ENCODE measurements around the gene NFATC2IP. TPM values are rescaled to one million over a fixed set of nuclear protein-coding genes. Genes with fewer than 3 reads are reported as not detected.
A peak's percentile ranks its signal among the peaks of the same experiment; 100 is the strongest.

NFATC2IP gene
- total and polyA plus RNA-seq, 2 donors = 20.6 to 49.1 TPM

DNA sequence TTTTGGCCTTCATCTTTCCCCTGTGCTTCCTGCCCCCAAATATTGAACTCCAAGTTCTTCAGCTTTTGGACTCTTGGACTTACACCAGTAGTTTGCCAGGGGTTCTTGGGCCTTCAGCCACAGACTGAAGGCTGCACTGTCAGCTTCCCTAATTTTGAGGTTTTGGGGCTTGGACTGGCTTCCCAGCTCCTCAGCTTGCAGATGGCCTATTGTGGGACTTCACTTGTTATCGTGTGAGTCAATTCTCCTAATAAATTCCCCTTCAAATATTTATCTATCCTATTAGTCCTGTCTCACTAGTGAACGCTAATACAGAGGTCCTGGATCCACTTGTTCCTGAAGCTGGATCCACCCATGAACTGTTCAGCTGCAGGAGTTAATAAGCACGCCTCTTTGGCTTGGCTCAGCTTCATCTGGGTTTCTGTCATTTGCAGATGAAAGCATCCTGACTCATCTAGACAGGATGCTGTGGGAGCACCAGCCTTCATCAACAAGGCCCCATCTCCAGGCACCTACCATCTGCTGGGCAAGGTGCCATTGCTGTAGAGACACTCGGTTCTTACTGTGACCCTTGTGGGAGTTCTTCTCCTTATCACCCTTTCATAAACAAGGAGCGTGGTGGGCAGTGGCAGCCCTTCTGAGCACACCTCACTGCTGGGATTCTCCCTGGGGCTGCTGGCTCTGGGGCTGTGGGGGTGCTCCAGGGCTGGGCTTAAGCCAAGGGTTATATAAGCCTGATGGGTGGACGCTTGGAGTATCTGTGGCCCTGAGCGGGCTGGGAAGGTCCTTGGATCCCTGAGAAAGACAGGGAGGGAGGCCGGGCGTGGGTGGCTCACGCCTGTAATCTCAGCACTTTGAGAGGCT lies 57.2 kb downstream of the NFATC2IP start:
- H3K36me3 ChIP-seq (ENCODE audit: control insufficient read depth in 2 of 2, insufficient read depth in 2 of 2, low read length in 1 of 2) = no peaks in the 10 kb centered on the region
- no peaks in the 10 kb centered on the region for H3K27me3 ChIP-seq (ENCODE audit: control insufficient read depth in 2 of 2, insufficient read depth in 1 of 2, low read length in 1 of 2)
- peak overlapping the region; percentile 85 to 93 for H3K27ac ChIP-seq (ENCODE audit: low read depth in 1 of 2, low read length in 1 of 2)
- WGBS = 61% methylated on average over 10 of the region's 10 CpGs
- no peak overlapping the region for H3K4me3 ChIP-seq (ENCODE audit: low read length in 2 of 2)
- peaks cover 0 to 8% of the 10 kb centered on the region in 2 donors for H3K9me3 ChIP-seq (ENCODE audit: control insufficient read depth in 2 of 2, insufficient read depth in 1 of 2, low read length in 1 of 2)
- peaks cover 37 to 57% of the 10 kb centered on the region in 2 donors for H3K4me1 ChIP-seq (ENCODE audit: control insufficient read depth in 2 of 2, insufficient read depth in 2 of 2, low read length in 2 of 2)
- DNase-seq (ENCODE audit: low read depth in 6 of 9, low spot score in 9 of 9) = peak in 2 of 9 donors; percentile 34 to 82

DNA sequence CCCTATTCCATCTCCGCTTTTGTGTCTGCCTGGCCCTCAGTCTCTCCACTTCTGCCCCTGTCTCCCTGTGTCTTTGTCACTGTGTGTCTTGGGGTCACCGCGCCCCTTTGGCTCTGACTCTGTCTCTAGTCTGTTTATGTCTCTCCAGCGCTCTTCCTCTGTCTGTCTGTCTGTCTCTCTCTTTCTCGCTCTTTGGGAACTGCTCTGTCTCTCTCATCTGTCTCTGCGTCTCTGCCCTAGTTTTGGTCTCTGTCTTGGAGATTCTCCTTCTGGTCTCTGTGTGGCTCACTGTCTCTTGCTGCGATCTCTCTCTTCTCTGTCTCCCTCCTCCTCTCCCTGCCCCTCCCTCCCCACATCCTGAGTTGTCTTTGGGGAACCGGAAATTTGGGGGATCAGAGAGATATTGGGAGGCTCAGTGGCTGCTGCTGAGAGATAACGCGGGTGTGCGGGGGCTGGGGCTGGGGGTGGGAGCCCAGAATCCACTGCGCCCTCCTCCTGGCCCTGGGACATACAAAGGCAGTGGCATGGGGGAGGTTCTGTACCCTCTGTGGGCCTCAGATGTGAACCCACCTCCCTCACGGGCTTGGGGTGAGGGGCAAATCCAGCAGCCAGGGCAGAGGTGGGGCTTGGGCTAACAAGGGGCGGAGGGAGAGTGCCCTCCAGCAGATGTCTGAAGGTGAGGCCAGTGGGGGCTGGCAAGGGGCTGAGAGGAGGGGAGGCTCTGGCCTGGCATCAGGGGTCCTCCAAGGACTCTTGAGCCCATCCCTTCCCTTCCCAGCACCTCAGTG lies 58.5 kb downstream of the NFATC2IP start:
- peak overlapping the region in 1 of 2 donors; percentile 9 for H3K4me3 ChIP-seq (ENCODE audit: low read length in 2 of 2)
- peak overlapping the region; percentile 93 for H3K27ac ChIP-seq (ENCODE audit: low read depth in 1 of 2, low read length in 1 of 2)
- 35% methylated on average over 14 of the region's 14 CpGs for WGBS
- H3K4me1 ChIP-seq (ENCODE audit: control insufficient read depth in 2 of 2, insufficient read depth in 2 of 2, low read length in 2 of 2) = peaks cover 42 to 68% of the 10 kb centered on the region in 2 donors
- no peaks in the 10 kb centered on the region for H3K27me3 ChIP-seq (ENCODE audit: control insufficient read depth in 2 of 2, insufficient read depth in 1 of 2, low read length in 1 of 2)
- peak in 4 of 9 donors; percentile 67 to 86 (median 72) for DNase-seq (ENCODE audit: low read depth in 6 of 9, low spot score in 9 of 9)
- H3K9me3 ChIP-seq (ENCODE audit: control insufficient read depth in 2 of 2, insufficient read depth in 1 of 2, low read length in 1 of 2) = peaks cover 0 to 10% of the 10 kb centered on the region in 2 donors
- no peaks in the 10 kb centered on the region for H3K36me3 ChIP-seq (ENCODE audit: control insufficient read depth in 2 of 2, insufficient read depth in 2 of 2, low read length in 1 of 2)

DNA sequence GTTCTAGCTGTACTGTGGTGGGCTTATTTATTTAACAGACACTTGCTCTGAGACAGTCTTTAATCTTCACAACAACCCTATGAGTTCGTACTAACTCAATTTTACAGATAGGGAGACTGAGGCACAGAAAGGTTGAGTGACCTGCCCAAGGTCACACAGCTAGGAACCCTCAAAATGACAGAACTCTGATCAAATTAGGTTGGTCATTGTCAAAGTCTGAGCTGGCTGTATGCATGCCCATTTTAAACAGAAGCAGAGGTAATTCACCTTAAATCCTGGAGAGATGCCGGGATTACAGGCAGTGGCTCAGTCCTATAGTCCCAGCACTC lies 59.1 kb downstream of the NFATC2IP start:
- Histone ChIP-seq H3K9me3 (ENCODE audit: control insufficient read depth in 2 of 2, insufficient read depth in 1 of 2, low read length in 1 of 2) (peaks cover 0 to 14% of the 10 kb centered on the region in 2 donors), H3K27ac (ENCODE audit: low read depth in 1 of 2, low read length in 1 of 2) (peak overlapping the region; percentile 93), H3K27me3 (ENCODE audit: control insufficient read depth in 2 of 2, insufficient read depth in 1 of 2, low read length in 1 of 2) (no peaks in the 10 kb centered on the region), H3K4me1 (ENCODE audit: control insufficient read depth in 2 of 2, insufficient read depth in 2 of 2, low read length in 2 of 2) (peaks cover 45 to 74% of the 10 kb centered on the region in 2 donors), H3K4me3 (ENCODE audit: low read length in 2 of 2) (no peak overlapping the region), H3K36me3 (ENCODE audit: control insufficient read depth in 2 of 2, insufficient read depth in 2 of 2, low read length in 1 of 2) (no peaks in the 10 kb centered on the region)
- WGBS = 86% methylated on average over 2 of the region's 2 CpGs
- no peak for DNase-seq (ENCODE audit: low read depth in 6 of 9, low spot score in 9 of 9)

DNA sequence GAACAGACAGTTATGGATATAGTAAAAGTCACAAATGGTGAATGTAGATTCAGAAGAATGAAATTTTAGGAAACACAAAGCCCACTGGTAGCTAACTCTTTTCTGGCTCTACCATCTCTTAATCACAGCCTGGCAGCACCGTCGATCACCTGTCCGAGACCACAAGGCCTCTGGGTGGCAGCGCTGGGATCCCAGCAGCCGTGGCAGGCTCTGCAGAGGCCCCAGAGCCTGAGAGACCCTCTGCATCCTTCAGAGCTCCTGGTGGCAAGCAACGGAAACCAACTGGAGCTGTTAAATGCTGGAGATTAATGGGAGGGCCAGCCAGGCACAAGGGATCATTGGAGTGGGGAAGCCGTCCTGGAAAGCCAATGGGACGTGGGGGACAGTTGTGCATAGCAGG lies 60.4 kb downstream of the NFATC2IP start:
- H3K27me3 ChIP-seq (ENCODE audit: control insufficient read depth in 2 of 2, insufficient read depth in 1 of 2, low read length in 1 of 2) = no peaks in the 10 kb centered on the region
- peak in 1 of 9 donors; percentile 45 for DNase-seq (ENCODE audit: low read depth in 6 of 9, low spot score in 9 of 9)
- WGBS = 59% methylated on average over 8 of the region's 8 CpGs
- H3K9me3 ChIP-seq (ENCODE audit: control insufficient read depth in 2 of 2, insufficient read depth in 1 of 2, low read length in 1 of 2) = peaks cover 0 to 15% of the 10 kb centered on the region in 2 donors
- peaks cover 45 to 74% of the 10 kb centered on the region in 2 donors for H3K4me1 ChIP-seq (ENCODE audit: control insufficient read depth in 2 of 2, insufficient read depth in 2 of 2, low read length in 2 of 2)
- H3K36me3 ChIP-seq (ENCODE audit: control insufficient read depth in 2 of 2, insufficient read depth in 2 of 2, low read length in 1 of 2) = no peaks in the 10 kb centered on the region
- H3K4me3 ChIP-seq (ENCODE audit: low read length in 2 of 2) = no peak overlapping the region
- peak overlapping the region; percentile 69 to 97 for H3K27ac ChIP-seq (ENCODE audit: low read depth in 1 of 2, low read length in 1 of 2)

DNA sequence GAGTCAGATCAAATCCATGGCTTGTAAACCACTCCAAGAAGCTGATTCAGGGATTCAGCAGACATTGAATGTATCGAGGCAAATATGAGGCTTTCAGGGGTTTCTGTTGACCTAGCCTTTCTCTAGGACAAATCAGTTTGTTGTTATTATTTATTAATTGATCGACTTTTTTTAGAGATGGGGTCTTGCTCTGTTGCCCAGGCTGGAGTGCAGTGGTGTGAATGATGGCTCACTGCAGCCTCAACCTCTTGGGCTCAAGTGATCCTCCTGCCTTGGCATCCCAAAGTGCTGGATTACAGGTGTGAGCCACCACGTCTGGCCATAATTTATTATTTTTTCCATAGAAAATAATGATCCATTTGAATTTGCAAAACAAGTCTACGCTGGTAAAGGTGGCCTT lies 61.1 kb downstream of the NFATC2IP start:
- DNase-seq (ENCODE audit: low read depth in 6 of 9, low spot score in 9 of 9) = no peak
- H3K27ac ChIP-seq (ENCODE audit: low read depth in 1 of 2, low read length in 1 of 2) = peak overlapping the region; percentile 89 to 97
- no peaks in the 10 kb centered on the region for H3K27me3 ChIP-seq (ENCODE audit: control insufficient read depth in 2 of 2, insufficient read depth in 1 of 2, low read length in 1 of 2)
- peaks cover 0 to 15% of the 10 kb centered on the region in 2 donors for H3K9me3 ChIP-seq (ENCODE audit: control insufficient read depth in 2 of 2, insufficient read depth in 1 of 2, low read length in 1 of 2)
- 99% methylated on average over 4 of the region's 4 CpGs for WGBS
- no peaks in the 10 kb centered on the region for H3K36me3 ChIP-seq (ENCODE audit: control insufficient read depth in 2 of 2, insufficient read depth in 2 of 2, low read length in 1 of 2)
- H3K4me3 ChIP-seq (ENCODE audit: low read length in 2 of 2) = no peak overlapping the region
- H3K4me1 ChIP-seq (ENCODE audit: control insufficient read depth in 2 of 2, insufficient read depth in 2 of 2, low read length in 2 of 2) = peaks cover 45 to 74% of the 10 kb centered on the region in 2 donors

DNA sequence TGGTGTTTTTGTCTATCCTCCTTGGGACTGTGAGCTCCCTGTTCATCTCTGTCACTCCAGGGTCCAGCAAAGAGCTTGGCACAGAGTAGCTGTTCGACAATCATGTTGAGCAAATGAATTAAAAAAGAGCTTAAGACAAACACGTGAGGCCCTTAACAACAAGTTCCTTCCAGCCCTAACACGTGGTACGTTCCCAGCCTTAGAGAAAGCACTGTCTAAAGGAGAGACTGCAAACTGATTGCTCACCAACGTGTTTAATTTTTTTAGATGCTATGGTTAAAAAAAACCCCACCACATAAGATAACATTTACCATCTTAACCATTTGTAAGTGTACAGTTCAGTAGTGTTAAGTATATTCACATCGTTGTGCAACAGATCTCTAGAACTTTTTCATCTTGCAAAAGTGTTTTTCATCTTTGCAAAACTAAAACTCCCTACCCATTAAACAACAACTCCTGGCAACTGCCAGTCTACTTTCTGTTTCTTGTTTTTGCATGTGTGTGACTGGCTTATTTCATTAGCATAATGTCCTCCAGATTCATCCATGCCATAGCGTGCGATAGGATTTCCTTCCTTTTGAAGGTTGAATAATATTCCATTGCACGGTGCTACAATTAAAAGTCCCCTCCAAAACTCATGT lies 62.3 kb downstream of the NFATC2IP start:
- no peak overlapping the region for H3K4me3 ChIP-seq (ENCODE audit: low read length in 2 of 2)
- 34% methylated on average over 9 of the region's 9 CpGs for WGBS
- no peaks in the 10 kb centered on the region for H3K36me3 ChIP-seq (ENCODE audit: control insufficient read depth in 2 of 2, insufficient read depth in 2 of 2, low read length in 1 of 2)
- H3K27ac ChIP-seq (ENCODE audit: low read depth in 1 of 2, low read length in 1 of 2) = peak overlapping the region; percentile 90 to 97
- peak in 6 of 9 donors; percentile 59 to 81 (median 62) for DNase-seq (ENCODE audit: low read depth in 6 of 9, low spot score in 9 of 9)
- no peaks in the 10 kb centered on the region for H3K27me3 ChIP-seq (ENCODE audit: control insufficient read depth in 2 of 2, insufficient read depth in 1 of 2, low read length in 1 of 2)
- peaks cover 41 to 68% of the 10 kb centered on the region in 2 donors for H3K4me1 ChIP-seq (ENCODE audit: control insufficient read depth in 2 of 2, insufficient read depth in 2 of 2, low read length in 2 of 2)
- peaks cover 0 to 15% of the 10 kb centered on the region in 2 donors for H3K9me3 ChIP-seq (ENCODE audit: control insufficient read depth in 2 of 2, insufficient read depth in 1 of 2, low read length in 1 of 2)

DNA sequence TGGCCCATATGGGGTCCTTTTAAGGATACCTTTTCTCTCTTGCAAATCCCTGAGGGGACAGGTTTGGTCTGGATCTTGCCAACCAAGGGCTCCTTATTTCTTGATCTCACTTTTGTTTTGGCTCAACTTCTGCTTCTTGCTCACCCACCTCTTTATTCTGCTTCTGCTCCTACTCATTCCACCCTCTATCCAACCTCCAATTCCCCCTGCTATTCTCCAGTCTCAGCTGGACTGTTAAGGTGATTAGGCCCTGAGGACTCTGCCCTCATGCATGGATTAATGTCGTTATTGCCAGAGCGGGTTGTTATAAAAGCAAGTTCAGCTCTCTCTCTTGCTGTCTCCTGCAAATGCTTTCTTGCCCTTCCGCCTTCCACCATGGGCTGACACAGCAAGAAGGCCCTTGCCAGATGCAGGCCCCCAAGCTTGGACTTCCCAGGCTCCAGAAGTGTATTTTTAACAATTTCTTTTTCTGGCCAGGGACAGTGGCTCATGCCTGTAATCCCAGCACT lies 63.9 kb downstream of the NFATC2IP start:
- H3K27ac ChIP-seq (ENCODE audit: low read depth in 1 of 2, low read length in 1 of 2) = peak overlapping the region; percentile 49 to 62
- DNase-seq (ENCODE audit: low read depth in 6 of 9, low spot score in 9 of 9) = no peak
- WGBS = 98% methylated on average over 3 of the region's 3 CpGs
- H3K27me3 ChIP-seq (ENCODE audit: control insufficient read depth in 2 of 2, insufficient read depth in 1 of 2, low read length in 1 of 2) = no peaks in the 10 kb centered on the region
- H3K4me1 ChIP-seq (ENCODE audit: control insufficient read depth in 2 of 2, insufficient read depth in 2 of 2, low read length in 2 of 2) = peaks cover 28 to 54% of the 10 kb centered on the region in 2 donors
- no peaks in the 10 kb centered on the region for H3K36me3 ChIP-seq (ENCODE audit: control insufficient read depth in 2 of 2, insufficient read depth in 2 of 2, low read length in 1 of 2)
- H3K4me3 ChIP-seq (ENCODE audit: low read length in 2 of 2) = no peak overlapping the region
- peaks cover 0 to 15% of the 10 kb centered on the region in 2 donors for H3K9me3 ChIP-seq (ENCODE audit: control insufficient read depth in 2 of 2, insufficient read depth in 1 of 2, low read length in 1 of 2)
